ENCODE results near the gene USP54.
"Not testable (repeated sequence)": the region's sequence is repeated elsewhere in the genome, so short reads cannot be mapped to it uniquely, and the experiment has no call there.

The USP54 gene

GRCh38 chr10:73625004-73625883 lies 34.1 kb upstream of the USP54 start:
- peak overlapping the region; percentile 79 for H3K27ac ChIP-seq (ENCODE audit: insufficient read depth, low read length, poor library complexity, severe bottlenecking)
- peaks cover 13% of the 10 kb centered on the region for H3K4me1 ChIP-seq (ENCODE audit: control insufficient read depth, insufficient read depth, low read length, poor library complexity, severe bottlenecking)
- peak overlapping the region; percentile 86 for H3K4me3 ChIP-seq (ENCODE audit: insufficient read depth, low read depth, low read length, poor library complexity, severe bottlenecking)
- no peaks in the 10 kb centered on the region for H3K9me3 ChIP-seq (ENCODE audit: control insufficient read depth, low read length)
- H3K27me3 ChIP-seq (replicated peaks; ENCODE audit: control insufficient read depth, insufficient read depth, low read length, poor library complexity, severe bottlenecking), result no peaks in the 10 kb centered on the region
- no peaks in the 10 kb centered on the region for H3K36me3 ChIP-seq (ENCODE audit: control insufficient read depth, insufficient read depth, low read length)
- DNase-seq, result peak in 1 of 3 donors; percentile 5

GRCh38 chr10:73623056-73623455 lies 31.9 kb upstream of the USP54 start:
- Histone ChIP-seq H3K27me3 (replicated peaks; ENCODE audit: control insufficient read depth, insufficient read depth, low read length, poor library complexity, severe bottlenecking) (no peaks in the 10 kb centered on the region), H3K4me3 (ENCODE audit: insufficient read depth, low read depth, low read length, poor library complexity, severe bottlenecking) (no peak overlapping the region), H3K9me3 (ENCODE audit: control insufficient read depth, low read length) (no peaks in the 10 kb centered on the region), H3K4me1 (ENCODE audit: control insufficient read depth, insufficient read depth, low read length, poor library complexity, severe bottlenecking) (peaks cover 13% of the 10 kb centered on the region), H3K27ac (ENCODE audit: insufficient read depth, low read length, poor library complexity, severe bottlenecking) (no peak overlapping the region), H3K36me3 (ENCODE audit: control insufficient read depth, insufficient read depth, low read length) (no peaks in the 10 kb centered on the region)
- no peak for DNase-seq

GRCh38 chr10:73620974-73621373 lies 29.8 kb upstream of the USP54 start:
- not testable (repeated sequence) for H3K4me1 ChIP-seq (ENCODE audit: control insufficient read depth, insufficient read depth, low read length, poor library complexity, severe bottlenecking); H3K27ac ChIP-seq (ENCODE audit: insufficient read depth, low read length, poor library complexity, severe bottlenecking); H3K9me3 ChIP-seq (ENCODE audit: control insufficient read depth, low read length); H3K4me3 ChIP-seq (ENCODE audit: insufficient read depth, low read depth, low read length, poor library complexity, severe bottlenecking); H3K27me3 ChIP-seq (replicated peaks; ENCODE audit: control insufficient read depth, insufficient read depth, low read length, poor library complexity, severe bottlenecking); DNase-seq; H3K36me3 ChIP-seq (ENCODE audit: control insufficient read depth, insufficient read depth, low read length)

GRCh38 chr10:73617143-73617542 lies 26.0 kb upstream of the USP54 start:
- not testable (repeated sequence) for DNase-seq; H3K36me3 ChIP-seq (ENCODE audit: control insufficient read depth, insufficient read depth, low read length); H3K4me1 ChIP-seq (ENCODE audit: control insufficient read depth, insufficient read depth, low read length, poor library complexity, severe bottlenecking); H3K27ac ChIP-seq (ENCODE audit: insufficient read depth, low read length, poor library complexity, severe bottlenecking); H3K27me3 ChIP-seq (replicated peaks; ENCODE audit: control insufficient read depth, insufficient read depth, low read length, poor library complexity, severe bottlenecking); H3K9me3 ChIP-seq (ENCODE audit: control insufficient read depth, low read length); H3K4me3 ChIP-seq (ENCODE audit: insufficient read depth, low read depth, low read length, poor library complexity, severe bottlenecking)

GRCh38 chr10:73614720-73615119 lies 23.6 kb upstream of the USP54 start:
- DNase-seq, result no peak

GRCh38 chr10:73609116-73609515 lies 18.0 kb upstream of the USP54 start:
- no peak for DNase-seq
- Histone ChIP-seq H3K4me1 (ENCODE audit: control insufficient read depth, insufficient read depth, low read length, poor library complexity, severe bottlenecking) (no peaks in the 10 kb centered on the region), H3K27me3 (replicated peaks; ENCODE audit: control insufficient read depth, insufficient read depth, low read length, poor library complexity, severe bottlenecking) (no peaks in the 10 kb centered on the region), H3K4me3 (ENCODE audit: insufficient read depth, low read depth, low read length, poor library complexity, severe bottlenecking) (no peak overlapping the region), H3K9me3 (ENCODE audit: control insufficient read depth, low read length) (no peaks in the 10 kb centered on the region), H3K27ac (ENCODE audit: insufficient read depth, low read length, poor library complexity, severe bottlenecking) (no peak overlapping the region), H3K36me3 (ENCODE audit: control insufficient read depth, insufficient read depth, low read length) (no peaks in the 10 kb centered on the region)

More at GRCh38 chr10:73614720-73615119, 23.6 kb upstream of the USP54 start:
- no peaks in the 10 kb centered on the region for H3K27me3 ChIP-seq (replicated peaks; ENCODE audit: control insufficient read depth, insufficient read depth, low read length, poor library complexity, severe bottlenecking)
- H3K36me3 ChIP-seq (ENCODE audit: control insufficient read depth, insufficient read depth, low read length), result no peaks in the 10 kb centered on the region
- no peak overlapping the region for H3K27ac ChIP-seq (ENCODE audit: insufficient read depth, low read length, poor library complexity, severe bottlenecking)
- no peaks in the 10 kb centered on the region for H3K9me3 ChIP-seq (ENCODE audit: control insufficient read depth, low read length)
- no peak overlapping the region for H3K4me3 ChIP-seq (ENCODE audit: insufficient read depth, low read depth, low read length, poor library complexity, severe bottlenecking)
- no peaks in the 10 kb centered on the region for H3K4me1 ChIP-seq (ENCODE audit: control insufficient read depth, insufficient read depth, low read length, poor library complexity, severe bottlenecking)

GRCh38 chr10:73601486-73601921 lies 10.4 kb upstream of the USP54 start:
- Histone ChIP-seq H3K27me3 (replicated peaks; ENCODE audit: control insufficient read depth, insufficient read depth, low read length, poor library complexity, severe bottlenecking) (no peaks in the 10 kb centered on the region), H3K9me3 (ENCODE audit: control insufficient read depth, low read length) (no peaks in the 10 kb centered on the region), H3K36me3 (ENCODE audit: control insufficient read depth, insufficient read depth, low read length) (no peaks in the 10 kb centered on the region), H3K27ac (ENCODE audit: insufficient read depth, low read length, poor library complexity, severe bottlenecking) (no peak overlapping the region), H3K4me1 (ENCODE audit: control insufficient read depth, insufficient read depth, low read length, poor library complexity, severe bottlenecking) (no peaks in the 10 kb centered on the region), H3K4me3 (ENCODE audit: insufficient read depth, low read depth, low read length, poor library complexity, severe bottlenecking) (no peak overlapping the region)
- no peak for DNase-seq

GRCh38 chr10:73597346-73597745 lies 6.2 kb upstream of the USP54 start:
- DNase-seq, result no peak
- Histone ChIP-seq H3K36me3 (ENCODE audit: control insufficient read depth, insufficient read depth, low read length) (no peaks in the 10 kb centered on the region), H3K4me3 (ENCODE audit: insufficient read depth, low read depth, low read length, poor library complexity, severe bottlenecking) (no peak overlapping the region), H3K27ac (ENCODE audit: insufficient read depth, low read length, poor library complexity, severe bottlenecking) (no peak overlapping the region), H3K27me3 (replicated peaks; ENCODE audit: control insufficient read depth, insufficient read depth, low read length, poor library complexity, severe bottlenecking) (no peaks in the 10 kb centered on the region), H3K4me1 (ENCODE audit: control insufficient read depth, insufficient read depth, low read length, poor library complexity, severe bottlenecking) (no peaks in the 10 kb centered on the region), H3K9me3 (ENCODE audit: control insufficient read depth, low read length) (no peaks in the 10 kb centered on the region)

- no peaks in the 10 kb centered on the region for H3K9me3 ChIP-seq (ENCODE audit: control insufficient read depth, low read length)
- H3K4me1 ChIP-seq (ENCODE audit: control insufficient read depth, insufficient read depth, low read length, poor library complexity, severe bottlenecking), result peaks cover 5% of the 10 kb centered on the region
- H3K36me3 ChIP-seq (ENCODE audit: control insufficient read depth, insufficient read depth, low read length), result no peaks in the 10 kb centered on the region
- DNase-seq, result no peak
- H3K27ac ChIP-seq (ENCODE audit: insufficient read depth, low read length, poor library complexity, severe bottlenecking), result no peak overlapping the region
- H3K27me3 ChIP-seq (replicated peaks; ENCODE audit: control insufficient read depth, insufficient read depth, low read length, poor library complexity, severe bottlenecking), result no peaks in the 10 kb centered on the region
- no peak overlapping the region for H3K4me3 ChIP-seq (ENCODE audit: insufficient read depth, low read depth, low read length, poor library complexity, severe bottlenecking)
Measured at GRCh38 chr10:73593812-73594211, 2.7 kb upstream of the USP54 start.

- no peak overlapping the region for H3K27ac ChIP-seq (ENCODE audit: insufficient read depth, low read length, poor library complexity, severe bottlenecking)
- no peak for DNase-seq
- H3K4me1 ChIP-seq (ENCODE audit: control insufficient read depth, insufficient read depth, low read length, poor library complexity, severe bottlenecking), result peaks cover 5% of the 10 kb centered on the region
- no peaks in the 10 kb centered on the region for H3K36me3 ChIP-seq (ENCODE audit: control insufficient read depth, insufficient read depth, low read length)
- H3K4me3 ChIP-seq (ENCODE audit: insufficient read depth, low read depth, low read length, poor library complexity, severe bottlenecking), result no peak overlapping the region
- no peaks in the 10 kb centered on the region for H3K9me3 ChIP-seq (ENCODE audit: control insufficient read depth, low read length)
- H3K27me3 ChIP-seq (replicated peaks; ENCODE audit: control insufficient read depth, insufficient read depth, low read length, poor library complexity, severe bottlenecking), result no peaks in the 10 kb centered on the region
Measured at GRCh38 chr10:73593110-73593509, 2.0 kb upstream of the USP54 start.

Data from effector memory CD4-positive, alpha-beta T cell (primary cell).